ENCODE measurements around the gene SLC29A1. TPM values are rescaled to one million over a fixed set of nuclear protein-coding genes. Genes with fewer than 3 reads are reported as not detected.
A peak's percentile ranks its signal among the peaks of the same experiment; 100 is the strongest.

The SLC29A1 gene
- total and polyA plus RNA-seq, 2 donors (not counting 3 experiments of a cell fraction or from before 2014, with no cell fraction given) = 202 to 539 TPM

GRCh38 chr6:44177691-44178423 is 45.5 kb upstream of the SLC29A1 start:
- no peaks in the 10 kb centered on the region for H3K36me3 ChIP-seq (ENCODE audit: control insufficient read depth in 2 of 2, extremely low read depth in 1 of 2, insufficient read depth in 2 of 2, low read length in 2 of 2)
- ChIA-PET CTCF (interaction anchor here (1.0 to 6.1 kb wide), 7 partner anchors 9 to 81 kb away, joined by 4 to 148 read pairs (median 4); partner anchors contain the start of genes SLC29A1 and SLC35B2), POLR2A (interaction anchor here (0.7 to 1.8 kb wide), 3 partner anchors 23 to 69 kb away, joined by 3 to 8 read pairs (median 3); partner anchors contain the start of gene HSP90AB1)
- no peaks in the 10 kb centered on the region for H3K9me1 ChIP-seq (replicated peaks; ENCODE audit: control insufficient read depth, extremely low read depth, insufficient read depth, low read length)
- H3K9ac ChIP-seq (replicated peaks; ENCODE audit: extremely low read depth, insufficient read depth, low read length) = peak overlapping the region; percentile 62
- peaks cover 42% of the 10 kb centered on the region for H3K4me1 ChIP-seq (ENCODE audit: control insufficient read depth, extremely low read depth, insufficient read depth, low read length)
- H3K9me3 ChIP-seq (replicated peaks; ENCODE audit: control insufficient read depth, insufficient read depth, low read length) = no peaks in the 10 kb centered on the region
- H2AFZ ChIP-seq (ENCODE audit: low read depth, low read length) = no peak overlapping the region
- FAIRE-seq (peak; percentile 98), DNase-seq (ENCODE audit: low read depth, low spot score) (peak; percentile 93)
- dilution Hi-C loops (cut with MboI; ENCODE audit: extremely low pct_ligation_motif_present, low sequenced_read_pairs) = no loop called here
- H3K4me2 ChIP-seq (ENCODE audit: insufficient read depth, low read length) = peak overlapping the region; percentile 18
- no peaks in the 10 kb centered on the region for H3K79me2 ChIP-seq (ENCODE audit: control insufficient read depth, insufficient read depth, low read length)
- H3K4me3 ChIP-seq (replicated peaks in 1 of 3; ENCODE audit: insufficient read depth in 1 of 3, low read depth in 1 of 3, low read length in 3 of 3) = no peak overlapping the region
- no peaks in the 10 kb centered on the region for H3K27me3 ChIP-seq (ENCODE audit: control insufficient read depth in 2 of 2, insufficient read depth in 2 of 2, low read length in 2 of 2)
- peak; percentile 71 for TF ChIP-seq JUN (IDR thresholded peaks at IDR 0.05; ENCODE audit: borderline replicate concordance, insufficient read depth, insufficient read length, low read depth)
- TF ChIP-seq GATA2 (IDR thresholded peaks at IDR 0.05; ENCODE audit: insufficient read depth, insufficient read length, low read depth, low read length) = peak; percentile 80
- no peak for TF ChIP-seq EZH2 (IDR thresholded peaks at IDR 0.05; ENCODE audit: borderline replicate concordance, low read depth, low read length, severe bottlenecking)
- TF ChIP-seq, protein P1, sequence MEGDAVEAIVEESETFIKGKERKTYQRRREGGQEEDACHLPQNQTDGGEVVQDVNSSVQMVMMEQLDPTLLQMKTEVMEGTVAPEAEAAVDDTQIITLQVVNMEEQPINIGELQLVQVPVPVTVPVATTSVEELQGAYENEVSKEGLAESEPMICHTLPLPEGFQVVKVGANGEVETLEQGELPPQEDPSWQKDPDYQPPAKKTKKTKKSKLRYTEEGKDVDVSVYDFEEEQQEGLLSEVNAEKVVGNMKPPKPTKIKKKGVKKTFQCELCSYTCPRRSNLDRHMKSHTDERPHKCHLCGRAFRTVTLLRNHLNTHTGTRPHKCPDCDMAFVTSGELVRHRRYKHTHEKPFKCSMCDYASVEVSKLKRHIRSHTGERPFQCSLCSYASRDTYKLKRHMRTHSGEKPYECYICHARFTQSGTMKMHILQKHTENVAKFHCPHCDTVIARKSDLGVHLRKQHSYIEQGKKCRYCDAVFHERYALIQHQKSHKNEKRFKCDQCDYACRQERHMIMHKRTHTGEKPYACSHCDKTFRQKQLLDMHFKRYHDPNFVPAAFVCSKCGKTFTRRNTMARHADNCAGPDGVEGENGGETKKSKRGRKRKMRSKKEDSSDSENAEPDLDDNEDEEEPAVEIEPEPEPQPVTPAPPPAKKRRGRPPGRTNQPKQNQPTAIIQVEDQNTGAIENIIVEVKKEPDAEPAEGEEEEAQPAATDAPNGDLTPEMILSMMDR (IDR thresholded peaks at IDR 0.05; ENCODE audit: extremely low read depth in 1 of 2, insufficient read depth in 1 of 2, low read depth in 1 of 2, low read length in 2 of 2) = no peak
- TF ChIP-seq MAX (IDR thresholded peaks at IDR 0.05; ENCODE audit: insufficient read depth, insufficient read length) = no peak
- TF ChIP-seq MYC (IDR thresholded peaks at IDR 0.05; ENCODE audit: low read depth, low read length) = no peak
- peak; percentile 81 for TF ChIP-seq FOS (IDR thresholded peaks at IDR 0.05; ENCODE audit: borderline replicate concordance, insufficient read depth, low read length)
- TF ChIP-seq POLR2AphosphoS5 (IDR thresholded peaks at IDR 0.05; ENCODE audit: insufficient read depth, low read depth, low read length) = peak; percentile 79
- TF ChIP-seq POLR2A (IDR thresholded peaks at IDR 0.05; ENCODE audit: low read depth, low read length) = no peak
- H3K27ac ChIP-seq (ENCODE audit: insufficient read depth, low read depth, low read length) = peak overlapping the region; percentile 91
- H4K20me1 ChIP-seq (replicated peaks; ENCODE audit: control insufficient read depth, extremely low read depth, insufficient read depth, low read length) = no peaks in the 10 kb centered on the region
- TSS peak; percentile 68 for BruUV-seq (replicated peaks)
- intact Hi-C loops (cut with micrococcal nuclease) = loop anchor here (1.0 to 2.0 kb wide), 5 partner anchors 15 to 69 kb away; partner anchors contain the start of gene HSP90AB1
